T-helper 9 cell (primary cell): Measurements from ENCODE around the gene FHIT.

ENCODE experiments used
- DNase-seq: peaks from one replicate; pipeline ENCODE4 v3.0.0-alpha.2; 2020

FHIT gene

GRCh38 chr3:60431599-60431958 is 819.7 kb downstream of the FHIT start:
- DNase-seq, result no peak

GRCh38 chr3:60430205-60430604 is 821.0 kb downstream of the FHIT start:
- no peak for DNase-seq

- no peak for DNase-seq
Measured at GRCh38 chr3:60427109-60427508, 824.1 kb downstream of the FHIT start.

- no peak for DNase-seq
Measured at GRCh38 chr3:60424942-60425341, 826.3 kb downstream of the FHIT start.

GRCh38 chr3:60424034-60424433 is 827.2 kb downstream of the FHIT start:
- DNase-seq, result no peak

GRCh38 chr3:60423556-60423955 is 827.7 kb downstream of the FHIT start:
- DNase-seq, result no peak

GRCh38 chr3:60421749-60422446 is 829.4 kb downstream of the FHIT start:
- DNase-seq, result no peak

GRCh38 chr3:60417576-60417975 is 833.7 kb downstream of the FHIT start:
- no peak for DNase-seq

GRCh38 chr3:60414011-60414410 is 837.2 kb downstream of the FHIT start:
- DNase-seq, result no peak

- DNase-seq, result no peak
Measured at GRCh38 chr3:60413551-60413950, 837.7 kb downstream of the FHIT start.

GRCh38 chr3:60403866-60404265 is 847.4 kb downstream of the FHIT start:
- DNase-seq, result no peak

GRCh38 chr3:60402931-60403330 is 848.3 kb downstream of the FHIT start:
- DNase-seq, result no peak

- DNase-seq, result no peak
Measured at GRCh38 chr3:60399861-60400845, 851.1 kb downstream of the FHIT start.

- DNase-seq, result no peak
Measured at GRCh38 chr3:60399292-60399691, 852.0 kb downstream of the FHIT start.

- DNase-seq, result no peak
Measured at GRCh38 chr3:60395173-60395762, 856.0 kb downstream of the FHIT start.

GRCh38 chr3:60393946-60394345 is 857.3 kb downstream of the FHIT start:
- no peak for DNase-seq

- no peak for DNase-seq
Measured at GRCh38 chr3:60392501-60392900, 858.8 kb downstream of the FHIT start.

- DNase-seq, result no peak
Measured at GRCh38 chr3:60391292-60391691, 860.0 kb downstream of the FHIT start.

GRCh38 chr3:60388731-60389130 is 862.5 kb downstream of the FHIT start:
- DNase-seq, result no peak

GRCh38 chr3:60386306-60386705 is 864.9 kb downstream of the FHIT start:
- no peak for DNase-seq

GRCh38 chr3:60384341-60384740 is 866.9 kb downstream of the FHIT start:
- no peak for DNase-seq

- DNase-seq, result no peak
Measured at GRCh38 chr3:60383345-60383744, 867.9 kb downstream of the FHIT start.

- no peak for DNase-seq
Measured at GRCh38 chr3:60366486-60366885, 884.8 kb downstream of the FHIT start.

GRCh38 chr3:60365360-60365759 is 885.9 kb downstream of the FHIT start:
- no peak for DNase-seq
